Measurements from ENCODE around the gene DDX24. TPM values are rescaled to one million over a fixed set of nuclear protein-coding genes. Genes with fewer than 3 reads are reported as not detected.

Gene DDX24
- total and polyA plus RNA-seq, 5 experiments from 2014 or later = 185 to 319 (median 274) TPM

GRCh38 chr14:94050231-94050880 lies 30.6 kb downstream of the DDX24 start:
- ATAC-seq (no peak), DNase-seq (peak in 1 of 10 donors; percentile 15)
- H3K4me3 Mint-ChIP-seq = no peak overlapping the region
- no peaks in the 10 kb centered on the region for H3K27me3 Mint-ChIP-seq
- POLR2A ChIA-PET = no interaction called here
- H3K4me1 Mint-ChIP-seq = peaks cover 0 to 33% (median 11%) of the 10 kb centered on the region in 4 donors
- no peaks in the 10 kb centered on the region for H3K9me3 Mint-ChIP-seq
- H3K36me3 Mint-ChIP-seq = peaks cover 13 to 90% (median 28%) of the 10 kb centered on the region in 3 donors
- peak overlapping the region in 6 of 10 donors; percentile 6 to 90 (median 40) for H3K27ac Mint-ChIP-seq

- Mint-ChIP-seq H3K27ac (peak overlapping the region in 5 of 10 donors; percentile 6 to 57 (median 28)), H3K27me3 (no peaks in the 10 kb centered on the region), H3K9me3 (no peaks in the 10 kb centered on the region), H3K36me3 (peaks cover 13 to 87% (median 27%) of the 10 kb centered on the region in 3 donors), H3K4me3 (no peak overlapping the region), H3K4me1 (peaks cover 0 to 26% (median 10%) of the 10 kb centered on the region in 4 donors)
- no peak for ATAC-seq
- POLR2A ChIA-PET = interaction anchor here (0.7 kb wide), 1 partner anchor 31 kb away, joined by 3 read pairs; the partner anchor contains the start of genes DDX24 and IFI27L1
- DNase-seq = peak in 1 of 10 donors; percentile 14
These were observed 31.4 kb downstream of the DDX24 start for GRCh38 chr14:94049625-94050023.

- ATAC-seq = no peak
- H3K4me1 Mint-ChIP-seq = peaks cover 0 to 20% (median 6%) of the 10 kb centered on the region in 4 donors
- H3K9me3 Mint-ChIP-seq = no peaks in the 10 kb centered on the region
- POLR2A ChIA-PET = interaction anchor here (0.7 to 0.9 kb wide), 2 partner anchors 31 to 32 kb away, joined by 3 read pairs; partner anchors contain the start of genes DDX24 and IFI27L1
- H3K36me3 Mint-ChIP-seq = peaks cover 13 to 80% (median 24%) of the 10 kb centered on the region in 3 donors
- H3K4me3 Mint-ChIP-seq = no peak overlapping the region
- peak overlapping the region in 3 of 10 donors; percentile 37 to 85 (median 81) for H3K27ac Mint-ChIP-seq
- DNase-seq = peak in 1 of 10 donors; percentile 14
- no peaks in the 10 kb centered on the region for H3K27me3 Mint-ChIP-seq
These were observed 32.0 kb downstream of the DDX24 start for GRCh38 chr14:94048691-94049624.

- H3K4me3 Mint-ChIP-seq = no peak overlapping the region
- H3K27me3 Mint-ChIP-seq = no peaks in the 10 kb centered on the region
- POLR2A ChIA-PET = interaction anchor here (0.6 kb wide), 1 partner anchor 17 kb away, joined by 3 read pairs; no protein-coding TSS in a partner anchor
- DNase-seq (peak in 1 of 10 donors; percentile 12), ATAC-seq (no peak)
- no peaks in the 10 kb centered on the region for H3K9me3 Mint-ChIP-seq
- peaks cover 13 to 72% (median 20%) of the 10 kb centered on the region in 3 donors for H3K36me3 Mint-ChIP-seq
- H3K27ac Mint-ChIP-seq = peak overlapping the region in 4 of 10 donors; percentile 25 to 81 (median 60)
- H3K4me1 Mint-ChIP-seq = peaks cover 0 to 16% (median 4%) of the 10 kb centered on the region in 4 donors
These were observed 33.4 kb downstream of the DDX24 start for GRCh38 chr14:94047581-94047980.

- Mint-ChIP-seq H3K9me3 (no peaks in the 10 kb centered on the region), H3K4me1 (peaks cover 0 to 10% (median 5%) of the 10 kb centered on the region in 4 donors), H3K27ac (peak overlapping the region in 6 of 10 donors; percentile 14 to 81 (median 56)), H3K27me3 (no peaks in the 10 kb centered on the region), H3K4me3 (no peak overlapping the region), H3K36me3 (peaks cover 13 to 64% (median 17%) of the 10 kb centered on the region in 3 donors)
- POLR2A ChIA-PET = no interaction called here
- no peak for DNase-seq
- no peak for ATAC-seq
These were observed 34.2 kb downstream of the DDX24 start for GRCh38 chr14:94046696-94047250.

- H3K4me3 Mint-ChIP-seq = peak overlapping the region in 1 of 10 donors; percentile 12
- H3K36me3 Mint-ChIP-seq = peaks cover 6 to 54% (median 11%) of the 10 kb centered on the region in 3 donors
- POLR2A ChIA-PET = no interaction called here
- no peaks in the 10 kb centered on the region for H3K27me3 Mint-ChIP-seq
- no peak for ATAC-seq
- H3K9me3 Mint-ChIP-seq = no peaks in the 10 kb centered on the region
- DNase-seq = no peak
- peaks cover 0 to 12% (median 1%) of the 10 kb centered on the region in 4 donors for H3K4me1 Mint-ChIP-seq
- peak overlapping the region in 4 of 10 donors; percentile 24 to 81 (median 56) for H3K27ac Mint-ChIP-seq
These were observed 35.2 kb downstream of the DDX24 start for GRCh38 chr14:94045563-94046345.

- POLR2A ChIA-PET = no interaction called here
- DNase-seq = no peak
- Mint-ChIP-seq H3K27me3 (no peaks in the 10 kb centered on the region), H3K27ac (peak overlapping the region in 3 of 10 donors; percentile 26 to 78 (median 68)), H3K36me3 (peaks cover 3 to 47% (median 8%) of the 10 kb centered on the region in 3 donors), H3K4me1 (peaks cover 0 to 11% (median 0%) of the 10 kb centered on the region in 4 donors), H3K4me3 (peak overlapping the region in 1 of 10 donors; percentile 29), H3K9me3 (no peaks in the 10 kb centered on the region)
- ATAC-seq = no peak
These were observed 35.9 kb downstream of the DDX24 start for GRCh38 chr14:94045101-94045500.

GRCh38 chr14:94044476-94045091 lies 36.4 kb downstream of the DDX24 start:
- peak overlapping the region in 2 of 10 donors; percentile 68 to 78 for H3K27ac Mint-ChIP-seq
- H3K9me3 Mint-ChIP-seq = no peaks in the 10 kb centered on the region
- ATAC-seq (no peak), DNase-seq (no peak)
- H3K36me3 Mint-ChIP-seq = peaks cover 0 to 42% (median 5%) of the 10 kb centered on the region in 3 donors
- no peaks in the 10 kb centered on the region for H3K27me3 Mint-ChIP-seq
- POLR2A ChIA-PET = no interaction called here
- peak overlapping the region in 1 of 10 donors; percentile 36 for H3K4me3 Mint-ChIP-seq
- H3K4me1 Mint-ChIP-seq = peaks cover 0 to 11% (median 0%) of the 10 kb centered on the region in 4 donors

GRCh38 chr14:94043756-94044475 lies 37.1 kb downstream of the DDX24 start:
- DNase-seq (no peak), ATAC-seq (peak; percentile 7)
- Mint-ChIP-seq H3K4me3 (no peak overlapping the region), H3K27me3 (no peaks in the 10 kb centered on the region), H3K27ac (peak overlapping the region in 2 of 10 donors; percentile 68 to 85), H3K4me1 (peaks cover 0 to 11% (median 0%) of the 10 kb centered on the region in 4 donors), H3K9me3 (no peaks in the 10 kb centered on the region), H3K36me3 (peaks cover 0 to 36% (median 5%) of the 10 kb centered on the region in 3 donors)
- POLR2A ChIA-PET = no interaction called here

GRCh38 chr14:94043111-94043755 lies 37.8 kb downstream of the DDX24 start:
- H3K4me1 Mint-ChIP-seq = peaks cover 0 to 11% (median 0%) of the 10 kb centered on the region in 4 donors
- DNase-seq = no peak
- peaks cover 0 to 32% (median 4%) of the 10 kb centered on the region in 3 donors for H3K36me3 Mint-ChIP-seq
- peak in 1 of 2 donors; percentile 13 for ATAC-seq
- H3K4me3 Mint-ChIP-seq = no peak overlapping the region
- H3K9me3 Mint-ChIP-seq = no peaks in the 10 kb centered on the region
- no peaks in the 10 kb centered on the region for H3K27me3 Mint-ChIP-seq
- H3K27ac Mint-ChIP-seq = peak overlapping the region in 3 of 10 donors; percentile 43 to 68 (median 49)
- POLR2A ChIA-PET = no interaction called here
